ENCODE measurements around the gene ZGRF1. TPM values are rescaled to one million over a fixed set of nuclear protein-coding genes. Genes with fewer than 3 reads are reported as not detected.
"Not testable (repeated sequence)": the region's sequence is repeated elsewhere in the genome, so short reads cannot be mapped to it uniquely, and the experiment has no call there.

The ZGRF1 gene
- total RNA-seq, 1 donor from 2014 or later, result 128 TPM

GRCh38 chr4:112557676-112558411, 78.9 kb downstream of the ZGRF1 start:
- H3K27ac Mint-ChIP-seq, result no peak overlapping the region
- H3K9ac ChIP-seq, result no peak overlapping the region

GRCh38 chr4:112554271-112554670, 82.4 kb downstream of the ZGRF1 start:
- H3K4me1 Mint-ChIP-seq; H3F3A ChIP-seq (ENCODE audit: low read depth); H3K79me2 ChIP-seq (ENCODE audit: low read depth); DNase-seq (ENCODE audit: low spot score); H3K4me1 ChIP-seq; H3K4me2 ChIP-seq; H4K20me1 ChIP-seq (ENCODE audit: low read depth); H3K36me3 ChIP-seq; H3K27me3 ChIP-seq; H3K27me3 Mint-ChIP-seq (ENCODE audit: insufficient read depth, low read depth); H2AFZ ChIP-seq (replicated peaks); H3K4me3 ChIP-seq; H3K4me3 Mint-ChIP-seq; H3K9ac ChIP-seq; H3K9me3 Mint-ChIP-seq; H3K9me3 ChIP-seq (ENCODE audit: low read depth); H3K27ac ChIP-seq; H3K27ac Mint-ChIP-seq: not testable (repeated sequence)
- peaks cover 15% of the 10 kb centered on the region for H3K36me3 Mint-ChIP-seq

More at GRCh38 chr4:112557676-112558411, 78.9 kb downstream of the ZGRF1 start:
- H4K20me1 ChIP-seq (ENCODE audit: low read depth), result no peaks in the 10 kb centered on the region
- Mint-ChIP-seq H3K4me3 (no peak overlapping the region), H3K4me1 (no peaks in the 10 kb centered on the region), H3K27me3 (ENCODE audit: insufficient read depth, low read depth) (no peaks in the 10 kb centered on the region), H3K9me3 (no peaks in the 10 kb centered on the region), H3K36me3 (peaks cover 18% of the 10 kb centered on the region)
- H3F3A ChIP-seq (ENCODE audit: low read depth), result no peaks in the 10 kb centered on the region
- no peak overlapping the region for H3K4me2 ChIP-seq
- DNase-seq (ENCODE audit: low spot score), result no peak
- H3K27ac ChIP-seq, result no peak overlapping the region
- no peaks in the 10 kb centered on the region for H3K79me2 ChIP-seq (ENCODE audit: low read depth)
- H3K27me3 ChIP-seq, result no peaks in the 10 kb centered on the region
- no peak overlapping the region for H2AFZ ChIP-seq (replicated peaks)
- TF ChIP-seq EZH2 (IDR thresholded peaks at IDR 0.05) (no peak), EZH2phosphoT487 (IDR thresholded peaks at IDR 0.05) (no peak)
- TF ChIP-seq, protein P1, sequence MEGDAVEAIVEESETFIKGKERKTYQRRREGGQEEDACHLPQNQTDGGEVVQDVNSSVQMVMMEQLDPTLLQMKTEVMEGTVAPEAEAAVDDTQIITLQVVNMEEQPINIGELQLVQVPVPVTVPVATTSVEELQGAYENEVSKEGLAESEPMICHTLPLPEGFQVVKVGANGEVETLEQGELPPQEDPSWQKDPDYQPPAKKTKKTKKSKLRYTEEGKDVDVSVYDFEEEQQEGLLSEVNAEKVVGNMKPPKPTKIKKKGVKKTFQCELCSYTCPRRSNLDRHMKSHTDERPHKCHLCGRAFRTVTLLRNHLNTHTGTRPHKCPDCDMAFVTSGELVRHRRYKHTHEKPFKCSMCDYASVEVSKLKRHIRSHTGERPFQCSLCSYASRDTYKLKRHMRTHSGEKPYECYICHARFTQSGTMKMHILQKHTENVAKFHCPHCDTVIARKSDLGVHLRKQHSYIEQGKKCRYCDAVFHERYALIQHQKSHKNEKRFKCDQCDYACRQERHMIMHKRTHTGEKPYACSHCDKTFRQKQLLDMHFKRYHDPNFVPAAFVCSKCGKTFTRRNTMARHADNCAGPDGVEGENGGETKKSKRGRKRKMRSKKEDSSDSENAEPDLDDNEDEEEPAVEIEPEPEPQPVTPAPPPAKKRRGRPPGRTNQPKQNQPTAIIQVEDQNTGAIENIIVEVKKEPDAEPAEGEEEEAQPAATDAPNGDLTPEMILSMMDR (IDR thresholded peaks at IDR 0.05), result no peak
- no peaks in the 10 kb centered on the region for H3K9me3 ChIP-seq (ENCODE audit: low read depth)
- H3K4me3 ChIP-seq, result no peak overlapping the region
- H3K4me1 ChIP-seq, result no peaks in the 10 kb centered on the region
- H3K36me3 ChIP-seq, result peaks cover 19% of the 10 kb centered on the region

DNA sequence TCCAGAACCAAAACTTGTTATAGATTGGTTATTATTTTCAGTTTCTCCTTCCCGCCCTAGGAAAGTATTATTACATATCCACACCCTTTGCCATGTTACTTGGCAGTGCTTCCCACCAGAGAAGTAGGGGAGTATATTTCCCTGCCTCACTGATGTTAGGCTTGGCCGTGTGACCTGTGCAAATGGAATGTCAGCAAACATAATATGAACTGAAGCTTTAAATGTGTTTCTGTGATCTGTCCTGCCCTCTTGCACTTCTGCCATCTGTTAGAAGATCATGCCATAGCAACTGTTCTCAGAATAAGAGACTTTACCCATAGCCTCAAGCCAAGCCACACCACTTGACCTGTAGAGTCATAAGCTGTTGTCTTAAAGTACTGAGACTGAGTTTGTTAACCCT, 84.0 kb downstream of the ZGRF1 start:
- Mint-ChIP-seq H3K4me1 (no peaks in the 10 kb centered on the region), H3K4me3 (no peak overlapping the region), H3K36me3 (peaks cover 7% of the 10 kb centered on the region), H3K9me3 (no peaks in the 10 kb centered on the region), H3K27ac (no peak overlapping the region), H3K27me3 (ENCODE audit: insufficient read depth, low read depth) (no peaks in the 10 kb centered on the region)
- Histone ChIP-seq H3K27ac (no peak overlapping the region), H4K20me1 (ENCODE audit: low read depth) (no peaks in the 10 kb centered on the region), H3K36me3 (peaks cover 7% of the 10 kb centered on the region), H3K9me3 (ENCODE audit: low read depth) (no peaks in the 10 kb centered on the region), H3K4me3 (no peak overlapping the region), H3K9ac (no peak overlapping the region), H3F3A (ENCODE audit: low read depth) (peaks cover 9% of the 10 kb centered on the region), H3K4me1 (no peaks in the 10 kb centered on the region), H3K79me2 (ENCODE audit: low read depth) (no peaks in the 10 kb centered on the region), H3K4me2 (no peak overlapping the region), H2AFZ (replicated peaks) (no peak overlapping the region), H3K27me3 (no peaks in the 10 kb centered on the region)
- TF ChIP-seq EZH2 (IDR thresholded peaks at IDR 0.05) (no peak), EZH2phosphoT487 (IDR thresholded peaks at IDR 0.05) (no peak)
- TF ChIP-seq, protein P1 (IDR thresholded peaks at IDR 0.05), result no peak
- DNase-seq (ENCODE audit: low spot score), result no peak

DNA sequence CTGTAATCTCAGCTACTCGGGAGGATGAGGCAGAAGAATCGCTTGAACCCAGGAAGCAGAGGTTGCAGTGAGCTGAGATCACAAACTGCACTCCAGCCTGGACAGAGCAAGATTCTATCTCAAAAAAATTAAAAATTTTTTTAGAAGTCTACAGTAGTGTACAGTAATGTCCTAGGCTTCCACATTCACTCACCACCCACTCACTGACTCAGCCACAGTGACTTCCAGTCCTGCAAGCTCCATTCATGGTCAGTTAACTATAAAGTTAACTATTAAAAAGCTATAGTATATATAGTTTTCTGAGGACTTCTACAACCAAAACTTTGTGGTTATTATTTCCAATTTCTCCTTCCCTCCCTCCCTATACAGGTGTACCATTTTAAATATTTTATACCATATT, 86.0 kb downstream of the ZGRF1 start:
- no peak overlapping the region for H3K27ac Mint-ChIP-seq
- Histone ChIP-seq H3K27ac (no peak overlapping the region), H3K36me3 (peaks cover 11% of the 10 kb centered on the region), H3K9me3 (ENCODE audit: low read depth) (no peaks in the 10 kb centered on the region), H3F3A (ENCODE audit: low read depth) (peaks cover 14% of the 10 kb centered on the region), H3K27me3 (no peaks in the 10 kb centered on the region), H3K9ac (no peak overlapping the region), H4K20me1 (ENCODE audit: low read depth) (no peaks in the 10 kb centered on the region), H3K4me2 (no peak overlapping the region), H3K79me2 (ENCODE audit: low read depth) (no peaks in the 10 kb centered on the region), H3K4me1 (peaks cover 9% of the 10 kb centered on the region), H2AFZ (replicated peaks) (no peak overlapping the region), H3K4me3 (no peak overlapping the region)
- TF ChIP-seq EZH2phosphoT487 (IDR thresholded peaks at IDR 0.05), result no peak
- H3K4me3 Mint-ChIP-seq, result no peak overlapping the region
- peaks cover 2% of the 10 kb centered on the region for H3K4me1 Mint-ChIP-seq
- H3K27me3 Mint-ChIP-seq (ENCODE audit: insufficient read depth, low read depth), result no peaks in the 10 kb centered on the region
- H3K36me3 Mint-ChIP-seq, result peaks cover 6% of the 10 kb centered on the region
- no peak for DNase-seq (ENCODE audit: low spot score)
- H3K9me3 Mint-ChIP-seq, result no peaks in the 10 kb centered on the region
